ENCODE measurements around the gene GIGYF2.

The GIGYF2 gene

DNA sequence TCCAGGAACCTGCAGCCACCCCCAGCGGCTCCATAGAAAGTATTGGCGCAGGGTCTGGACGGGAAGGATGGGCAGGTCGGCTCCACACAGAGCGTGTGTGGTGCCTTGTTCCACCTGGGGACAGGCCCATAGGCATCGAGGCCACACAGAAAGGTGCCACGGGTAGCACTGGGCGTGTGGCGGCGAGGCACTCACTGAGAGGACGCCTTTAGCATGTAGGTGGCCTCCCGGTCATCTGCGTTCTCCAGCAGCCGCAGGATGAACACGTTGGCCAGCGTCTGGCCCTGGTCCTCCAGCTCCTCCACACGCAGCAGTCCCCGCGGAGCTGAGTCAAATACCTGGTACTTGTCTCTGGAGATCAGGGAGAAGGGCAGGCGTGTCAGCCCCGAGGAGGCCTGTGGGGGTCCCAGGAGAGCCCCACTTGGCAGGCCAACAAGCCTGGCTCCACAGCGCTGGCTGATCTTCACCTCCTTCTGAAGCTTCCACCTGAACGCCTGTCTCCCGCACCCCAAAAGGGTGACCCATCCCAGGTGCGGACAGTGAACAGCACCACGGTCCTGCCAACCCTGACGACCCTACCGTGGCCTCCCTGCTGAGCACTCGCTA is 186.1 kb downstream of the GIGYF2 start:
- DNase-seq, result no peak

DNA sequence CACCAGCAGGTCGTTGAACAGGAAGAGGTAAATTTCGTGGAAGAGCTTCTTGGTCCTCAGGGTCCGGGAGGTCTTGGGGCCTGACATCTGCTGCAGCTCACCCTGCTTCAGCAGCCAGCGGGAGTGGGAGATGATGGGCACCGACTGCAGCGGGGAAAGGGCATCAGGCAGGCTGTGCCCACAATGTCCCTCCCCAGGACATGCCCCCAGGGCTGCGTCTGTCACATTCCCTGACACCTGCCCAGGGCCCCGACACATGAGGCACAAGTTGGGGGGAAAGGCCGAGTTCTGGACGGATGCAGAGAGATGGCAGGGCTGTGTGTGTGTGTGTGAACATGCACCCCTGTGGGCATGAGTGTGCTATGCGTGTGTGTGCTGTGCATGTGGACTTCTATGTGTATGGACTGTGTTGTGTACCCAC is 186.9 kb downstream of the GIGYF2 start:
- no peak for DNase-seq

DNA sequence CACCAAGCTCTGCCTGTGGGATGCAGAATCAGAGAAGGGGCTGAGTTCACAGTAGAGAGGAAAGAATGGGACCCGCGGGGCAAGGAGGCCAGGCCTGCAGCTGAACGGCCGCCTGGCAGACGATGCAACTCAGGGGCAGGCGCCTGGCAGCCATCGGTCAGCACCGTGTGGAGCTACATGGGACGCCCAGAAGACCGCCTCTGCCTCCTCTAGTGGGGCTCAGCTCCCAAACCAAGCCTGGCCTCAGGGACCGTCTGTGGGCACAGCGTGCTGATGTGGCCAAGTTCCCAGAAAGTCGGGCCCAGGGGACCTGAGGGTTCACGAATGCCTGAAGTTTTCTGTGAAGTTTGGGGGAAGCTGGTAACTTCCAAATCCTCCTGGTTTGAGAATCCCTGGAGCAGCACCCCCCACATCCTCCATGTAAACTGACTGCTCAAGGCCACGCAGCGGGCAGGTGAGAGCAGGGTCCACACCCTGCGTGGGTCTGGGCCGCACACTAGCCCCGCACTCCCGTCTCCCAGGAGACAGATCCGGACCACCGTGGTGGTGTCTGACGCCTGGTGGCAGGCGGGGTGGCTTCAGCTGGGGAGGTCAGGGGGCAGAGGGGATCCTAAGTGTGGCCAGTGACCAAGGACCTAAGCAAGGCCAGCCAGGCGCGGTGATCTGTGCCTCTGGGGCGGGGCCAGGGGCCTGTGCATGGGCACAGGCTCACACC is 187.6 kb downstream of the GIGYF2 start:
- DNase-seq, result no peak

DNA sequence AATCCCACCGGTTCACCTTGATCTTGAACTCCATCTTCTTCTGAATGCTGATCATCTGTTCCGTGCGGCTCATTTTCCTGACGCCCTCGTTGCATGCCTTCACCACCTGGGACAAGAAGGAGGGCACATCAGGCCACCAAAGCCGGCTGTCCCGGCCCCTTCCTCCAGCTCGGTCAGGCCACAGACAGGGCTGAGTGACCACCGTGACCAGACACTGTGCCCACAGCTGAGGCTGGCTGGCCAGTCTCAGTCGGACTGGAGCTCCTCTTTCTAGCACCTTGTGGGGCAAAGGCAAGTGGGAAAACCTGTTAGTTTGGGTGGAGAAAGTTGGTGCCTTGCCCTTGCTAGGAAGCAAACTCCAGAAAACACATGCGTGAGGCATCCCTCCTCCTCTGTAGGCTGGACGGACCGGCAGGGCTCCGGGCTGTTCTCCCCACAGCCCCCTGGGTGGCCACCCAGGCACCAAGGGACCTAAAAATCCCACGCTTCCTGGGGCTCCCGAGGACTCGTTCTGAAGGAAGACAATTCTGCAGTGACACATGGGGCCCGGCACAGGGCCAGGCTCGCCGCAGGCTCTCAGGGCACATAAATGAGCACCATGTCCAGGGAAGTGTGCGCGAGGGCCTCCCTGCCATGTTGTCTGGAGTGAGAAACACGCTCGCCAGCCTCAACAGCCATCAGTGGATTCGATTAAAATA is 188.3 kb downstream of the GIGYF2 start:
- DNase-seq, result no peak

DNA sequence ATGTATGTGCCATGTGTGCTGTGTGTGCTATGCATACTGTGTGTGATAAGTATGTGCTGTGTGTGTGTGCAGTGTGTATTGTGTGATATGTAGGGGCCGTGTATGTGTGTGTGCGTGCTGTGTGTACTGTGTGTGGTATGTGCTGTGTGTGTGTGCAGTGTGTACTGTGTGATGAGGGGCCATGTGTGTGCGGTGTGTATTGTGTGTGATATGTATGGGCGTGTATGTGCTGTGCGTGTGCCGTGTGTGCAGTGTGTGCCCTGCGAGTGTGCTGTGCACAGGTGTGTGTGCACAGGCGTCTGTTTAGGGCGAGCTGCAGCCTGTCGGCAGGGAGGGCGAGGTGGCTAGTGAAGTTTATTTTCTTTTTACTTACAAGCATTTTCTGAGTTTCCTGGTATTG is 189.0 kb downstream of the GIGYF2 start:
- no peak for DNase-seq

DNA sequence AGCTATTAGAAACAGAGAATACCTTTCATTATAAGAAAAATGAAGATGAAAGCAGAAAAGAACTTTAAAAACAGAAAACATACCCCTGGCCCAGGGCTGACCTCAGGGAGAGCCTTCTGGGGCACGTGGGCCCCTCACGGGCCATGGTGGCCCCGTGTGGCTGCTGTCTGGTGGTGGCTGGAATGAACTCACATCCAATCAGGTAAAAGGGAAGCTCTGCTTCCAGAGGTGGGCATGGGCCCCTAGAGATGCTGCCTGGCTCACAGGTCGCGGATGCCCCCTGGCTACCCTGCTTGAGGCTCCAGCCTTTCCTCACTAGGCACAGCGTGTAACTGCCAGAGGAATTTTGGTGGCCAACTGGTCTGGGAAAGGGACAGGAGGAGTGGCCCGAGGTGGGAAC is 189.5 kb downstream of the GIGYF2 start:
- no peak for DNase-seq

DNA sequence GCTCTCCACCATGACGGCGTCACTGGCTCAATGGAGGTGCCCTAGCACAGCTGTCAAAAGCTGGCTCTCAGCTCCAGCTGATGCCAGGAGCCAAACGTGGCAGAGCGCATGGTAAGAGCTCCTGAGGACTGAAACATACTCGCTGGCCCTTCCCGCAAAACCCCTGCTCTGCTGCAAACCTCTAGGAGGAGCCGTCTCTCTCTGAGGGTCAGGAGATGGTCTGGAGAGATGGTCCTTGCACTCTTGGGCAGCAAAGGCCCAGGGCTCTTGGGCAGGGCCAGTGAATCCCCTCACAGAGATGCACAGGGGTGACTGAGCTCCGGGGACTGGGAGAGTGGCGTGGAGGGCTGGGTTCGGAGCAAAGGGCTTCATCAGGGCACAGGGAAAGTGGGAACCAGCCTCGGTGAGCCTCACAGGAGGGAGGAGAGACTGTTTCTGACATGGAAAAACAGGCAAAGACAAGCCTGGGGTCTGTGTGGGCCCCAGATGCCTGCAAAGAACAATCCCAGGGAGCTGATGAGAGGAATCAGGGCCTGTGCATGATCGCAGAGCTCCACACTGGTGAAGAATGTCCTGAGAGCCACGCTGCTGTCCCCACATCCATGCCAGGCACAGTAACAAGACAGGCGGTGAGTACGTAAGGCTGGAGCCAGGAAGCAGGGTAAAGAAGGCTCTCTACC is 190.2 kb downstream of the GIGYF2 start:
- no peak for DNase-seq

DNA sequence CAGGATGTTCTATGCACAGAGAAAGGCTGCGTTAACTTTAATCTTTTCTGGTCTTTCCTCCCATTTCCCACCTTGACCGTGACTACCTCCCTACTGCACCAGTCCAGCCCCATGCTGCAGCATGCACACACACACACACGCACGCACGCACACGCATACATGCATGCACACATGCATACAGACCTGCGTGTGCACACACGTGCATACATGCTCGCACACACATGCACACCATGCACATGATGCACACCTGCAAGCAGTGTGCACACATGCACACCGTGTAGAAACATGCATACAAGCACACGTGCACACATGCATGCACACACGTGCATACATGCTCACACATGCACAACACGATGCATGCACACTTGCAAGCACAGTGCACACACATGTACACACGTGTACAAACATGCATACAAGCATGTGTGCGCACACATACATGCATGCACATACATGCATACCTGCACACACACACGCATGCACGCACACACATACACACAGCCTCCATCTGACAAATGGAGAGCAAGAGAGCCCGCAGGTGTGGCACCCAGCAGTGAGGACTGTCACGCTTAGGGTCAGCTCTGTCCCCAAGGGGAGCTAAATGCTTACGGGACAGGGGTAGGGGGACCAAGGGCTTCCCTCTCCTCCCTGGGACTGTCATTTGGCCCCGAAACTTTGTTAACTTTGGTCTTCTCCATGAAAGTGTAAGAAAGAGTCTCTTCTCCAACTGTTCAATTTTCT is 191.1 kb downstream of the GIGYF2 start:
- DNase-seq, result no peak

DNA sequence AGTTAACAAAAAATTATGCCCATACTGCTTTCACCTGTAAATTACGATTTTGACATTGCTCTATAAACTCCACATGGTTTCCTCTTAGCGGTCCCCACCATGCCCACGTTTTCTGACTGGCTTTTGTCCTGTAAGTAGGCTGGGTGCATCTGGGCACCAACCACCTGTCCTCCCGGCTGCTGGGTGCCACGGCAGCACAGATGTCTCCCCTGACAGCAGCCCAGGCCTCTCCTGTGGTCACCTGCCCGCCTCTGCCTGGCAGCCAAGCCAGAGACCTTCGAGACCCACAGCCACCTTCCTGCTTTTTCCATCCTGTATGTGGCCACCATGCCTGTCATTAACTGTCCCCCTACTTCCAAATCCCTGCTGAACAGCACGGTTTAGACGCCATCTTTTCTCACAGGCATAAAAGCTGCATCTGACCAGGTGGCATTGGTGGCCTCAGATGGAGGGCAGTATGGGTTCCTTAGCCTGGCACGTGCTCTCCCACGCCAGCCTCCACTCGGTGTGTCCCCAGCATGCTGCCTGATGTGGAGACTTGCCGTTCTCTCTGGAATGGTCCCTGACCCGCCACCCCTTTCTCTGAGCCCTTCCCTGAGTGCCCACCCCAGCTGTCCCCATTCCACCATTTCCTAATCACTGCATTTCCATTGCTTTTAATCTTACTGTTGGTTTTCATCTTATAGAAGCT is 191.9 kb downstream of the GIGYF2 start:
- no peak for DNase-seq

DNA sequence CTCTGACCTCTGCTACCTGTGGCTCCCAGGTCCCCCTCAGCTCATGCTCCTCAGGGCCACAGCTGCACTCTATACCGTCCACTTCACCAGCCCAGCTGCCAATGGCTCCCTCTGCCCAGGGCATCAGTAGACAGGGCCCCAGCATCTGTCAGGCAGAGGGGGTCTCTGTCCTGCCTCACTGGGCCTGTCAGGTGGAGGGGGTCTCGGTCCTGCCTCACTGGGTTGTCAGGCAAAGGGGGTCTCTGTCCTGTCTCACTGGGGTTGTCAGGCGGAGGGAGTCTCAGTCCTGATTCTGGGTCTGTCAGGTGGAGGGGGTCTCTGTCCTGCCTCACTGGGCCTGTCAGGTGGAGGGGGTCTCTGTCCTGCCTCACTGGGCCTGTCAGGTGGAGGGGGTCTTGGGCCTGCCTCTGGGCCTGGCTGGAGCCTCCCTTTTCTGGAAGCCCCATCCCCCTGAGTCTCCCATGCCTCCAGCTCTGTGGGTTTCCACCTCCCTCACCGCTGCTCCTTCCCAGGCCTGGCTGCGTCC is 192.8 kb downstream of the GIGYF2 start:
- no peak for DNase-seq

DNA sequence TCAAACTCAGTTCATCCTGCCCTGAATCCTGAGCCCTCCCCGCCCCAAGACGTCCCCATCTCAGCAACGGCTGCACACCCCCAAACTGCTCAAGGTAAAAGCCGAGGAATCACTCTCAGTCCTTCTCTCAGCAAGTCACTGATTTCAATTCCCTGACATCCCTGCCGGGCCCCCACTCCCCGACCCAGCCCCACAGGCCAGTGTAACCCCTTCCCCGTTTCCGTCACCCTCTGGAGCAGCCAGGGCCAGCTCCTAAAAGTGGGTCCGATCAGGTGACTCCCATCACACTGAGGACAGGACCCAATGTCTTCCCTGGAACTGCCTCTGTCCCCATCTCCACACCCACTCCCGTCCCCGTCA is 193.4 kb downstream of the GIGYF2 start:
- DNase-seq, result no peak

DNA sequence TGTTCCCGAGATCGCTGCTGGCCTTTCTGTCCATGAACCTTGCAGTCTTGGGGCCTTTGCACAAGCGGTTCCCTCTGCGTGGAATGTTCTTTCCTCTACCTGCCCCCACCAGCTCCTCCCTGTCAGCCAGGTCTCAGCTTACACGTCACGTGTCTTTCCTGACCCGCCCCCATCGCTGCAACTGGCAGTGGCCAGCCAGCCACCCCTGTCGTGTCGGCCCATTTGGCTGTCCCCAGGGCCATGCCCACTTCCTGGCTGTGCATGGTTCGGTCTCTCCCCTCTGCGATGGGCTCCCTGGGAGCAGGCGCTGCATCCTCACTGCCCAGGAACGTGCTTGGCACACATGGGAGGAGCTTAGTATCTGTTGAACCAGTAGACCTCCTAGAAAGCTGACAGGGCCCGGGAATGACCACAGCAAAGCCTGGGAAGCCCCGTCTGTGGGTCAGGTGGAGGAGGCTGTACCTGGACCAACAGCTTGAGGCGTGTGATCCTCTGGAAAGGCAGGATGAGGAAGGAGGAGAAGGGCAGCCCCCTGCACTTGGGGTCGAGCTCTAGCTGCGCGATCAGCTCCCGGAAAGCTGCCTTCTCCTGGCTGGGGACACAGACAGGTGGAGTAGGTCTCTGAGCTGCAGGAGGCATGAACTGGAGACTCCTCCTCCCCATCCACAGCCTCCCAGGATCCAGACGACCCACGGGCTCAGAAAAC is 193.9 kb downstream of the GIGYF2 start:
- no peak for DNase-seq

DNA sequence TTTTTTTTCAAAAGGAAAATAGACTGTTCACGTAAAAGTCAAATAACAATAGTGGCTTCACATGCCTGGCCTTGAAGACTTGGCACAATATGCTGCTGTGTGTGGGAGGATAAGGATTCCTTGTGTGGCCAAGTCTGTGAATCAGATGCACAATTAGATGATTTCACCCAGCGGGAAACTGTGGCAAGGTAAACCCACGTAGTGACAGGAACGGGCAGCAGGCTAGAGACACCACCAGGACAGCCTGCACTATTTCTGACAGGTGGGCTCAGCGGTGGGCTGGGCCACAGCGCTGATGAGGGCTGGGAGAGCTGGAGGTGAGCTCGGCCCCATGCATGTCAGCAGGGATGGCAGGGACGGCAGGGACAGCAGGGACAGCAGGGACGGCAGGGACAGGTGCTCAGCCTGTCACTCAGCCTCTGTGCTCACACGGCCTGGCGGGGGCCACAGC is 194.5 kb downstream of the GIGYF2 start:
- no peak for DNase-seq

DNA sequence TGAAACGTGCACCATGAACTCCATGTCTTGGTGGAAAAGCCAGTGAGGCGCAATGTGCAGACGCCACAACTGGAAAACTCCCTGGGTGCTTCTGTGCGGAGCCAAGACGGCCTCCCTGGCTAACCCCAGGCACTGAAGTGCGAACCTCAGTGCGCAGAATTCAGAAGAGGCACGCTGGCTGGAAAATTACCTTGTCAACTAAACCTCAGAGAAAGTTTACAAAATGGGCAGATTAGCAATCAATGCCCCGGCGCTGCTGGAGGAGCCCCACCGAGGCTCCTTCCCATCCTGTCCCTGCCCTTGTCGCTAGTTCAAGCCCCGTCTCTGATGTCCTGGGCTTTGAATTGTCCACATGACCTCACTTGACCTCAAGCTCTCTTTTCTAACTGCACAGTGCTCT is 195.1 kb downstream of the GIGYF2 start:
- DNase-seq, result no peak

DNA sequence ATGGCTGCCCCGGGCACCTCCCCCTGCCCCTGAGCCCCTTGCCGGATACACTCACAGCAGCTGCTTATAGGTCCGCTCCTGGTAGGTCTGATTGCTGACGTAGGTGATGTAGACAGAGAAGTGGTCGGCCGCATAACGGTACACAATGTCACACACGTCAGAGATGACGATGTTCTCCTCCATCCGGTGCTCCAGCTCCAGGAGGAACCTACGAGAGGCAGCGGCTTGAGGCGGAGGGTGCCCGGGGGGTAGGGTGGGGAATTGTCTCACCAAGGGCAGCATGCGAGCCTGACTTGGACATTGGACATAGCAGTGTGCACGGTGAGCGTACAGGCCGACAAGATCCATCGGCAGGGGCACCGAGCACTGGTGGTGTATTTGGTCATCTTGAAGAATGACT is 195.7 kb downstream of the GIGYF2 start:
- DNase-seq, result no peak

DNA sequence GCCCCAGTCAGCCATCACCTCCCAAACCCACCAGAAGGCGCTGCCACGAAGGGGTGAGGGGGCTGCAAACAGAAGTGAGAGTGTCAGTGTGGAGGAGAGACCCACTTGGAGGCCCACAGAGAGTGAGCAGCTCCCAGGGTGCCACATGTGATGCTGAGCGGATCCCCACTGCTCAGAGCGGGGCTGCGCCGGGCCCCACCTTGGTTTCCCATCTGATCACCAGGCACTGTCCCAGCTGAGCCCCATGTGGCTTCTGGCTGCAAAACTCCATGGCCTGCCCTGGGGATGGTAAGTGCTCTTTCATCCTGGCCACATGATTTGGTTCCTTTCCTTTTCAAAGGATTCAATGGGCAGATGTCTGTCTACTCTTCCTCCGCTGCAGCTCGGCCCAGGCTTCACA is 196.7 kb downstream of the GIGYF2 start:
- no peak for DNase-seq

DNA sequence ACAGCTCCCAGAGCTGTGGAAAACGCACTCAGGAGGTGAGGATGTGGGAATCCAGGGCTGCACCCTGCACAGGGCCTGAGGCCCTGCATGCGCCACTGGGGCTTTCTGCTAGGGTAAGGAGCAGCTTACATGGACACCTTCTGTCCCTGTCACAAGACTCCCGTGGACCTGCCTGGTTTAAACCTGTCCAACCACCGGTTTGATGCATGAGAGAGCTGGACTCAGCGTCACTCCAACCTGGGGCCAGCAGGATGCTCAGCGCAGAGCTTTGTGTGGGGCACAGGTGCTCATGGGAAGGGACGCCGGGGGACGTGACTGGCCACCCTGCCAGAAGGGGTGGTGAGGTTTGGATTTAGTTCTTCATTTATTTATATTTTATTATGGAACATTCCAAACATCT is 197.1 kb downstream of the GIGYF2 start:
- no peak for DNase-seq

DNA sequence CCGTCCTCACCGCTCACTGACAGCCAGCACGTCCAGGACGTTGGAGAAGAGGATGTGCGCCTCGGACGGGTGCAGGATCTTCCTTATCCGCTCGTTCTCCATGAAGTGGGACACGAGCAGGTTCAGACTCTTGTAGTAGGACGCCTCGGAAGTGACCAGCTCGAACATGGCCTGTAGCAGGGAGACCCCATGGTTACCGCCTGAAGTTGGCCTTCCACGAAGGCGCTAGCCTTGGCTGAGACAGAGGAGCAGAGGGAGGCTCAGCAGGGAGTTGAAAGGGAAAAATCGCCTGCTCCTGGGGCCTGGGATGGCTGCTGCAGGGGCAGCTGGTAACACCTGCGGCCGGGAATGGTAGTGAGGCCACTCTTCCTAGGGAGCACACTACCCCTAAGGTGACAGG is 197.6 kb downstream of the GIGYF2 start:
- DNase-seq, result no peak

DNA sequence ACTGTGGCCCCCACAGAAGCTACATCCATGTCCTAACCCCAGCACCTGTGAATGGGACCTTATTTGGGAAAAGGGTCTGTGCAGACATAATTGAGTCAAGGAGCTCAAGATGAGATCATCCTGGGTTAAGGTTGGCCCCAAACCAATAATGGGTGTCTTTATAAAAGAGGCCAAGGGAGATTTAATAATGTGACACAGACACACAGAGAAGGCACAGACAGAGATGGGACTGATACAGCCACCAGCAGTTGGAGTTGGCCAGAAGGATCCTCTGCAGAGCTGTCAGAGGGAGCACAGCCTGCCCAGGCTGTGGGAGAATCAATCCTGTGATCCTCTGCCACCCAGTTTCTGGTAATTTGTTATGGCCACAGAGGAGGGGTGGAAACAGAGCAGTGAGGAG is 199.0 kb downstream of the GIGYF2 start:
- DNase-seq, result no peak

DNA sequence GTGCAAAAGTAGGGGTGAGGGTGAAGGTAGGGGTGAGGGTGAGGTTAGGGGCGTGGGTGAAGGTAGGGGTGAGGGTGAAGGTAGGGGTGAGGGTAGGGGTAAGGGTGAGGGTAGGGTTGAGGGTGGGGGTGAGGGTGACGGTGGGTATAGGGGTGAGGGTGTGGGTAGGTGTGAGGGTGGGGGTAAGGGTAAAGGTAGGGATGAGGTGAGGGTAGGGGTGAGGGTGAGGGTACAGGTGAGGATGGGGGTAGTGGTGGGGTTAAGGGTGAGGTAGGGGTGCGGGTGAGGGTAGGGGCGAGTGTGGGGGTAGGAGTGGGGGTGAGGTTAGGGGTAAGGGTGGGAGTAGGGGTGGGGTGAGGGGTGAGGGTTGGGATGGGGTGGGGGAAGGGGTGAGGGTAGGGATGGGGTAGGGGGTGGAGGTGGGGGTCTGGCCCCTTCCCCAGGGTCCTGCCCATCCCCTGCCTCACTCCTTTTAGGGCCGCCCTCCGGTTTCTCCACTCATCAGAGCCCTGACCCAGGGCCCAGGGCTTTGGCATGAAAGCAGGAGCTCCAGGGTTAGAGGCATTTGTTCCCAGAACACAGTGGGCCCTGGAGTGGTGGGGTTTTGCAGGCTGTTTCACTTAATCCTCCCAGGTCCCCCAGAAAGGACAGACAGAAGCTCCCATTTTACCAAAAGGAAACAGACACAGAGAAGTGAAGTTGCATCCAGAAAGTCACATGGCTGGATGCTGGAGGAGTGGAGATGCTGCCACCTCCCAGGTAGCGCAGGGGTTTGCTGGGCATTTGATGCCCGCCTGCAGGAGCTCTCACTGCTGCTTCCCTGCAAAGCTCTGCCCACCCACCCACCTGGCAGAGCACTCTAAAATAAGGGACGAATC is 199.8 kb downstream of the GIGYF2 start:
- DNase-seq, result no peak

Data from DMS79 (cell line).